ENCODE measurements around the gene DTNA. TPM values are rescaled to one million over a fixed set of nuclear protein-coding genes. Genes with fewer than 3 reads are reported as not detected.
"Not testable (repeated sequence)": the region's sequence is repeated elsewhere in the genome, so short reads cannot be mapped to it uniquely, and the experiment has no call there.

The DTNA gene
- total and polyA plus RNA-seq, 4 donors: 47.6 to 101 (median 53.4) TPM

GRCh38 chr18:34921811-34922385 lies 211.8 kb downstream of the DTNA start:
- Histone ChIP-seq H3K36me3 (ENCODE audit: control insufficient read depth in 1 of 2, insufficient read depth in 2 of 2, low read length in 1 of 2) (no peaks in the 10 kb centered on the region), H3K9me3 (ENCODE audit: control insufficient read depth, low read length) (no peaks in the 10 kb centered on the region), H3K4me3 (ENCODE audit: low read length in 2 of 2) (no peak overlapping the region), H3K27me3 (ENCODE audit: control insufficient read depth in 1 of 2, insufficient read depth in 2 of 2, low read length in 1 of 2) (no peaks in the 10 kb centered on the region), H3K4me1 (ENCODE audit: control insufficient read depth in 1 of 2, insufficient read depth in 2 of 2, low read length in 2 of 2) (no peaks in the 10 kb centered on the region), H3K27ac (ENCODE audit: low read depth in 1 of 2, low read length in 2 of 2) (no peak overlapping the region)
- DNase-seq (no peak), ATAC-seq (ENCODE audit: low FRiP score) (no peak)
- intact Hi-C loops (cut with DNase I): no loop called here
- 65 to 66% methylated on average over 2 of the region's 2 CpGs for WGBS, 2 donors

- WGBS, 2 donors: 89 to 93% methylated on average over 4 of the region's 4 CpGs
- H3K4me3 ChIP-seq (ENCODE audit: low read length in 2 of 2); H3K36me3 ChIP-seq (ENCODE audit: control insufficient read depth in 1 of 2, insufficient read depth in 2 of 2, low read length in 1 of 2); H3K4me1 ChIP-seq (ENCODE audit: control insufficient read depth in 1 of 2, insufficient read depth in 2 of 2, low read length in 2 of 2); H3K9me3 ChIP-seq (ENCODE audit: control insufficient read depth, low read length); H3K27me3 ChIP-seq (ENCODE audit: control insufficient read depth in 1 of 2, insufficient read depth in 2 of 2, low read length in 1 of 2); DNase-seq; H3K27ac ChIP-seq (ENCODE audit: low read depth in 1 of 2, low read length in 2 of 2); intact Hi-C loops (cut with DNase I); ATAC-seq (ENCODE audit: low FRiP score): not testable (repeated sequence)
Measured at GRCh38 chr18:34922594-34922993, 212.5 kb downstream of the DTNA start.

GRCh38 chr18:34923911-34924310 lies 213.8 kb downstream of the DTNA start:
- Histone ChIP-seq H3K9me3 (ENCODE audit: control insufficient read depth, low read length) (no peaks in the 10 kb centered on the region), H3K4me3 (ENCODE audit: low read length in 2 of 2) (no peak overlapping the region), H3K36me3 (ENCODE audit: control insufficient read depth in 1 of 2, insufficient read depth in 2 of 2, low read length in 1 of 2) (no peaks in the 10 kb centered on the region), H3K27ac (ENCODE audit: low read depth in 1 of 2, low read length in 2 of 2) (no peak overlapping the region), H3K27me3 (ENCODE audit: control insufficient read depth in 1 of 2, insufficient read depth in 2 of 2, low read length in 1 of 2) (no peaks in the 10 kb centered on the region), H3K4me1 (ENCODE audit: control insufficient read depth in 1 of 2, insufficient read depth in 2 of 2, low read length in 2 of 2) (no peaks in the 10 kb centered on the region)
- intact Hi-C loops (cut with DNase I): no loop called here
- ATAC-seq (ENCODE audit: low FRiP score): no peak
- no peak for DNase-seq

- H3K9me3 ChIP-seq (ENCODE audit: control insufficient read depth, low read length): no peaks in the 10 kb centered on the region
- H3K36me3 ChIP-seq (ENCODE audit: control insufficient read depth in 1 of 2, insufficient read depth in 2 of 2, low read length in 1 of 2): no peaks in the 10 kb centered on the region
- no peak overlapping the region for H3K4me3 ChIP-seq (ENCODE audit: low read length in 2 of 2)
- no peaks in the 10 kb centered on the region for H3K4me1 ChIP-seq (ENCODE audit: control insufficient read depth in 1 of 2, insufficient read depth in 2 of 2, low read length in 2 of 2)
- no peak for DNase-seq
- intact Hi-C loops (cut with DNase I): no loop called here
- ATAC-seq (ENCODE audit: low FRiP score): no peak
- no peak overlapping the region for H3K27ac ChIP-seq (ENCODE audit: low read depth in 1 of 2, low read length in 2 of 2)
- H3K27me3 ChIP-seq (ENCODE audit: control insufficient read depth in 1 of 2, insufficient read depth in 2 of 2, low read length in 1 of 2): no peaks in the 10 kb centered on the region
Measured at GRCh38 chr18:34926683-34927082, 216.6 kb downstream of the DTNA start.

- intact Hi-C loops (cut with DNase I): no loop called here
- Histone ChIP-seq H3K4me3 (ENCODE audit: low read length in 2 of 2) (no peak overlapping the region), H3K9me3 (ENCODE audit: control insufficient read depth, low read length) (no peaks in the 10 kb centered on the region), H3K27me3 (ENCODE audit: control insufficient read depth in 1 of 2, insufficient read depth in 2 of 2, low read length in 1 of 2) (no peaks in the 10 kb centered on the region), H3K36me3 (ENCODE audit: control insufficient read depth in 1 of 2, insufficient read depth in 2 of 2, low read length in 1 of 2) (no peaks in the 10 kb centered on the region), H3K27ac (ENCODE audit: low read depth in 1 of 2, low read length in 2 of 2) (no peak overlapping the region), H3K4me1 (ENCODE audit: control insufficient read depth in 1 of 2, insufficient read depth in 2 of 2, low read length in 2 of 2) (no peaks in the 10 kb centered on the region)
- DNase-seq: no peak
- no peak for ATAC-seq (ENCODE audit: low FRiP score)
- WGBS, 2 donors: 83 to 89% methylated on average over 7 of the region's 7 CpGs
Measured at GRCh38 chr18:34928088-34928753, 218.1 kb downstream of the DTNA start.

- DNase-seq (no peak), ATAC-seq (ENCODE audit: low FRiP score) (no peak)
- Histone ChIP-seq H3K27ac (ENCODE audit: low read depth in 1 of 2, low read length in 2 of 2) (no peak overlapping the region), H3K27me3 (ENCODE audit: control insufficient read depth in 1 of 2, insufficient read depth in 2 of 2, low read length in 1 of 2) (no peaks in the 10 kb centered on the region), H3K4me1 (ENCODE audit: control insufficient read depth in 1 of 2, insufficient read depth in 2 of 2, low read length in 2 of 2) (no peaks in the 10 kb centered on the region), H3K9me3 (ENCODE audit: control insufficient read depth, low read length) (no peaks in the 10 kb centered on the region), H3K4me3 (ENCODE audit: low read length in 2 of 2) (no peak overlapping the region), H3K36me3 (ENCODE audit: control insufficient read depth in 1 of 2, insufficient read depth in 2 of 2, low read length in 1 of 2) (no peaks in the 10 kb centered on the region)
- WGBS, 2 donors: 54 to 61% methylated on average over 1 of the region's 1 CpG
- intact Hi-C loops (cut with DNase I): no loop called here
Measured at GRCh38 chr18:34928754-34929335, 218.7 kb downstream of the DTNA start.

GRCh38 chr18:34929336-34929780 lies 219.3 kb downstream of the DTNA start:
- H3K36me3 ChIP-seq (ENCODE audit: control insufficient read depth in 1 of 2, insufficient read depth in 2 of 2, low read length in 1 of 2): no peaks in the 10 kb centered on the region
- intact Hi-C loops (cut with DNase I): no loop called here
- H3K27ac ChIP-seq (ENCODE audit: low read depth in 1 of 2, low read length in 2 of 2): no peak overlapping the region
- no peak for DNase-seq
- no peaks in the 10 kb centered on the region for H3K4me1 ChIP-seq (ENCODE audit: control insufficient read depth in 1 of 2, insufficient read depth in 2 of 2, low read length in 2 of 2)
- no peak for ATAC-seq (ENCODE audit: low FRiP score)
- no peaks in the 10 kb centered on the region for H3K27me3 ChIP-seq (ENCODE audit: control insufficient read depth in 1 of 2, insufficient read depth in 2 of 2, low read length in 1 of 2)
- WGBS, 2 donors: 70 to 83% methylated on average over 2 of the region's 2 CpGs
- no peaks in the 10 kb centered on the region for H3K9me3 ChIP-seq (ENCODE audit: control insufficient read depth, low read length)
- H3K4me3 ChIP-seq (ENCODE audit: low read length in 2 of 2): no peak overlapping the region

GRCh38 chr18:34932363-34932762 lies 222.3 kb downstream of the DTNA start:
- DNase-seq (no peak), ATAC-seq (ENCODE audit: low FRiP score) (no peak)
- no peaks in the 10 kb centered on the region for H3K27me3 ChIP-seq (ENCODE audit: control insufficient read depth in 1 of 2, insufficient read depth in 2 of 2, low read length in 1 of 2)
- H3K4me1 ChIP-seq (ENCODE audit: control insufficient read depth in 1 of 2, insufficient read depth in 2 of 2, low read length in 2 of 2): no peaks in the 10 kb centered on the region
- H3K36me3 ChIP-seq (ENCODE audit: control insufficient read depth in 1 of 2, insufficient read depth in 2 of 2, low read length in 1 of 2): no peaks in the 10 kb centered on the region
- WGBS, 2 donors: 93 to 97% methylated on average over 1 of the region's 1 CpG
- H3K9me3 ChIP-seq (ENCODE audit: control insufficient read depth, low read length): no peaks in the 10 kb centered on the region
- intact Hi-C loops (cut with DNase I): no loop called here
- no peak overlapping the region for H3K4me3 ChIP-seq (ENCODE audit: low read length in 2 of 2)
- H3K27ac ChIP-seq (ENCODE audit: low read depth in 1 of 2, low read length in 2 of 2): no peak overlapping the region

Data from aorta (tissue), 5 donors.